Tibial artery (tissue), 4 donors: ENCODE results near the gene CASTOR2.

ENCODE experiments used
- DNase-seq, 2 donors: peaks; one replicate each; pipeline ENCODE4 v3.0.0-alpha.2; 2019
- H3K27ac ChIP-seq, 2 donors: fragments of 200-600 bp; sonication (generic) in 1 of 2; 1 replicate in 1 of 2; 2 replicates in 1 of 2; pipeline ENCODE4 v1.5.1; 2018 to 2019; ENCODE audit warnings: mild to moderate bottlenecking in 1 of 2
- H3K27me3 ChIP-seq, 2 donors: fragments of 200-600 bp; sonication (generic) in 1 of 2; one replicate each; pipeline versions ENCODE4 v1.5.1 to v1.6.0; 2016 to 2019
- H3K36me3 ChIP-seq, 3 donors: fragments of 200-600 bp; sonication (generic) in 2 of 3; one replicate each; pipeline ENCODE4 v1.5.1; 2016 to 2019; ENCODE audit warnings: mild to moderate bottlenecking in 2 of 3
- H3K4me1 ChIP-seq, 4 donors: fragments of 200-600 bp; sonication (generic) in 2 of 4; 1 replicate in 3 of 4; 2 replicates in 1 of 4; pipeline ENCODE4 v1.5.1; 2016 to 2019
- H3K4me3 ChIP-seq, 2 donors: fragments of 200-600 bp; sonication (generic) in 1 of 2; 1 replicate in 1 of 2; 2 replicates in 1 of 2; pipeline ENCODE4 v1.5.1; 2018 to 2019; ENCODE audit warnings: mild to moderate bottlenecking in 2 of 2
- H3K9me3 ChIP-seq, 3 donors: fragments of 200-600 bp; sonication (generic) in 1 of 3; one replicate each; pipeline ENCODE4 v1.5.1; 2016 to 2019
- CTCF ChIP-seq, 2 experiments: fragments of 200-600 bp in 1 of 2; fragments of 450-650 bp in 1 of 2; IDR thresholded peaks; one replicate each; pipeline ENCODE4 v1.5.1; 2017 to 2019; ENCODE audit warnings: antibody characterized with exemption in 2 of 2, mild to moderate bottlenecking in 1 of 2, moderate library complexity in 1 of 2
- intact Hi-C: fragments of 100-400 bp; cut with DNase I; formaldehyde crosslinking; loops from one replicate; pipeline ENCODE4 v1.15.0; 2023; ENCODE audit warnings: low total_unique reads

The CASTOR2 gene

GRCh38 chr7:75028299-75028698, 63.8 kb downstream of the CASTOR2 start:
- intact Hi-C loops: no loop called here
- DNase-seq: no peak
- H3K36me3 ChIP-seq: peaks cover 0 to 54% (median 12%) of the 10 kb centered on the region in 3 donors

GRCh38 chr7:75033064-75033463, 68.6 kb downstream of the CASTOR2 start:
- Histone ChIP-seq H3K9me3 (no peaks in the 10 kb centered on the region), H3K4me3 (no peak overlapping the region), H3K4me1 (no peaks in the 10 kb centered on the region), H3K36me3 (peaks cover 0 to 12% (median 0%) of the 10 kb centered on the region in 3 donors), H3K27ac (no peak overlapping the region), H3K27me3 (no peaks in the 10 kb centered on the region)
- intact Hi-C loops: no loop called here
- no peak for DNase-seq
- TF ChIP-seq CTCF (IDR thresholded peaks at IDR 0.05): no peak

More at GRCh38 chr7:75028299-75028698, 63.8 kb downstream of the CASTOR2 start:
- H3K27me3 ChIP-seq: no peaks in the 10 kb centered on the region
- H3K27ac ChIP-seq: no peak overlapping the region
- no peaks in the 10 kb centered on the region for H3K9me3 ChIP-seq
- no peak overlapping the region for H3K4me3 ChIP-seq
- TF ChIP-seq CTCF (IDR thresholded peaks at IDR 0.05): no peak
- H3K4me1 ChIP-seq: no peaks in the 10 kb centered on the region

GRCh38 chr7:75033826-75034225, 69.3 kb downstream of the CASTOR2 start:
- no peak for TF ChIP-seq CTCF (IDR thresholded peaks at IDR 0.05)

GRCh38 chr7:75038508-75038907, 74.0 kb downstream of the CASTOR2 start:
- Histone ChIP-seq H3K4me1 (no peaks in the 10 kb centered on the region), H3K27ac (no peak overlapping the region), H3K4me3 (no peak overlapping the region), H3K27me3 (no peaks in the 10 kb centered on the region), H3K9me3 (no peaks in the 10 kb centered on the region), H3K36me3 (peaks cover 0 to 30% (median 18%) of the 10 kb centered on the region in 3 donors)
- intact Hi-C loops: no loop called here
- no peak for TF ChIP-seq CTCF (IDR thresholded peaks at IDR 0.05)
- no peak for DNase-seq

More at GRCh38 chr7:75033826-75034225, 69.3 kb downstream of the CASTOR2 start:
- intact Hi-C loops: no loop called here
- Histone ChIP-seq H3K36me3 (peaks cover 0 to 6% (median 0%) of the 10 kb centered on the region in 3 donors), H3K4me1 (no peaks in the 10 kb centered on the region), H3K4me3 (no peak overlapping the region), H3K27ac (no peak overlapping the region), H3K9me3 (no peaks in the 10 kb centered on the region), H3K27me3 (no peaks in the 10 kb centered on the region)
- no peak for DNase-seq

- H3K4me1 ChIP-seq: no peaks in the 10 kb centered on the region
- no peaks in the 10 kb centered on the region for H3K27me3 ChIP-seq
- H3K9me3 ChIP-seq: no peaks in the 10 kb centered on the region
- DNase-seq: no peak
- intact Hi-C loops: no loop called here
- H3K4me3 ChIP-seq: no peak overlapping the region
- no peak overlapping the region for H3K27ac ChIP-seq
- no peak for TF ChIP-seq CTCF (IDR thresholded peaks at IDR 0.05)
- H3K36me3 ChIP-seq: peaks cover 6 to 37% (median 25%) of the 10 kb centered on the region in 3 donors
These were observed 74.7 kb downstream of the CASTOR2 start for GRCh38 chr7:75039166-75039565.

- Histone ChIP-seq H3K27me3 (no peaks in the 10 kb centered on the region), H3K9me3 (no peaks in the 10 kb centered on the region), H3K27ac (no peak overlapping the region), H3K36me3 (peaks cover 6 to 39% (median 27%) of the 10 kb centered on the region in 3 donors), H3K4me3 (no peak overlapping the region), H3K4me1 (no peaks in the 10 kb centered on the region)
- no peak for TF ChIP-seq CTCF (IDR thresholded peaks at IDR 0.05)
- intact Hi-C loops: no loop called here
- no peak for DNase-seq
These were observed 75.2 kb downstream of the CASTOR2 start for GRCh38 chr7:75039709-75040108.
